Mesenchymal stem cell (in vitro differentiated cells and primary cell): Measurements from ENCODE around the gene SDC4.
A peak's percentile ranks its signal among the peaks of the same experiment; 100 is the strongest.

Experiments used
- DNase-seq: peaks from one replicate; pipeline ENCODE4 v3.0.0-alpha.2; 2013
- H2AFZ ChIP-seq: one replicate; pipeline ENCODE4 v1.6.1; 2013; ENCODE audit warnings: low read depth, mild to moderate bottlenecking, control low read depth, inconsistent platforms, low read length, moderate library complexity
- H2AK5ac ChIP-seq: 2 replicates; pipeline ENCODE4 v1.6.1; 2013; ENCODE audit warnings: low read length, moderate library complexity, mild to moderate bottlenecking, inconsistent platforms; ENCODE audit not compliant: severe bottlenecking
- H2BK120ac ChIP-seq: one replicate; pipeline ENCODE4 v1.6.1; 2013; ENCODE audit warnings: low read depth, mild to moderate bottlenecking, inconsistent platforms, low read length, moderate library complexity
- H2BK12ac ChIP-seq, 2 experiments: one replicate each; pipeline ENCODE4 v1.6.1; 2013; ENCODE audit warnings: inconsistent platforms in 2 of 2, low read length in 2 of 2, mild to moderate bottlenecking in 2 of 2, moderate library complexity in 2 of 2, control low read depth in 1 of 2
- H2BK15ac ChIP-seq: one replicate; pipeline ENCODE4 v1.6.1; 2013; ENCODE audit warnings: mild to moderate bottlenecking, low read depth, inconsistent platforms; ENCODE audit not compliant: poor library complexity, severe bottlenecking
- H2BK5ac ChIP-seq: 2 replicates; pipeline ENCODE4 v1.6.1; 2013; ENCODE audit warnings: low read depth, mild to moderate bottlenecking, low read length, control low read depth, inconsistent platforms; ENCODE audit not compliant: poor library complexity, severe bottlenecking
- H3K14ac ChIP-seq, 2 experiments: one replicate each; pipeline ENCODE4 v1.6.1; 2013; ENCODE audit warnings: inconsistent platforms in 2 of 2, low read length in 2 of 2, control low read depth in 1 of 2, mild to moderate bottlenecking in 1 of 2, moderate library complexity in 1 of 2
- H3K18ac ChIP-seq, 2 experiments: one replicate each; pipeline ENCODE4 v1.6.1; 2013; ENCODE audit warnings: inconsistent platforms in 2 of 2, low read length in 2 of 2, control low read depth in 1 of 2, low read depth in 1 of 2, mild to moderate bottlenecking in 1 of 2
- H3K23ac ChIP-seq, 2 experiments: one replicate each; pipeline ENCODE4 v1.6.1; 2013; ENCODE audit warnings: inconsistent platforms in 2 of 2, low read length in 2 of 2, mild to moderate bottlenecking in 2 of 2, moderate library complexity in 2 of 2, control low read depth in 1 of 2
- H3K27ac ChIP-seq: 2 replicates; pipeline ENCODE4 v1.5.1; 2013; ENCODE audit warnings: mild to moderate bottlenecking, moderate library complexity, low read length, control low read depth, inconsistent platforms; ENCODE audit not compliant: poor library complexity, severe bottlenecking
- H3K27me3 ChIP-seq, 2 experiments: 2 replicates each; pipeline versions ENCODE4 v1.6.1 to v1.7.0; 2013; ENCODE audit warnings: low read length in 2 of 2, mild to moderate bottlenecking in 2 of 2, moderate library complexity in 2 of 2, control low read depth in 1 of 2, inconsistent platforms in 1 of 2; ENCODE audit not compliant: control insufficient read depth in 1 of 2, insufficient read depth in 1 of 2
- H3K36me3 ChIP-seq, 2 experiments: 2 replicates each; pipeline versions ENCODE4 v1.6.1 to v1.7.0; 2013; ENCODE audit warnings: low read length in 2 of 2, control low read depth in 1 of 2, inconsistent platforms in 1 of 2, low read depth in 1 of 2, mild to moderate bottlenecking in 1 of 2; ENCODE audit not compliant: insufficient read depth in 2 of 2, control insufficient read depth in 1 of 2
- H3K4ac ChIP-seq, 2 experiments: one replicate each; pipeline ENCODE4 v1.6.1; 2013; ENCODE audit warnings: inconsistent platforms in 2 of 2, low read length in 2 of 2, mild to moderate bottlenecking in 2 of 2, moderate library complexity in 2 of 2, control low read depth in 1 of 2, low read depth in 1 of 2
- H3K4me1 ChIP-seq: 2 replicates; pipeline ENCODE4 v1.6.1; 2013; ENCODE audit warnings: low read depth, low read length, control low read depth; ENCODE audit not compliant: control insufficient read depth, insufficient read depth
- H3K4me2 ChIP-seq: 2 replicates; pipeline ENCODE4 v1.6.1; 2013; ENCODE audit warnings: low read length, mild to moderate bottlenecking, inconsistent platforms; ENCODE audit not compliant: poor library complexity, severe bottlenecking
- H3K4me3 ChIP-seq, 2 experiments: 2 replicates each; pipeline versions ENCODE4 v1.5.1 to v1.7.0; 2013; ENCODE audit warnings: low read length in 2 of 2, mild to moderate bottlenecking in 2 of 2, control low read depth in 1 of 2, low read depth in 1 of 2; ENCODE audit not compliant: insufficient read depth in 1 of 2
- H3K79me1 ChIP-seq: replicated peaks from 2 replicates; pipeline ENCODE4 v1.6.1; 2013; ENCODE audit warnings: mild to moderate bottlenecking, control low read depth, low read length, inconsistent platforms; ENCODE audit not compliant: poor library complexity, severe bottlenecking
- H3K9ac ChIP-seq: 2 replicates; pipeline ENCODE4 v1.7.0; 2013; ENCODE audit warnings: mild to moderate bottlenecking, low read length, moderate library complexity
- H3K9me3 ChIP-seq: 2 replicates; pipeline ENCODE4 v1.7.0; 2013; ENCODE audit warnings: mild to moderate bottlenecking, low read length; ENCODE audit not compliant: control insufficient read depth
- H4K8ac ChIP-seq: one replicate; pipeline ENCODE4 v1.6.1; 2013; ENCODE audit warnings: inconsistent platforms, mild to moderate bottlenecking, low read length, moderate library complexity
- H4K91ac ChIP-seq: one replicate; pipeline ENCODE4 v1.6.1; 2013; ENCODE audit warnings: mild to moderate bottlenecking, low read length, inconsistent platforms
- WGBS: methylation state at CpG from one replicate; pipeline ENCODE4 v1.1.7; 2013; ENCODE audit warnings: mixed read lengths; 5-methylcytosine and 5-hydroxymethylcytosine counted together

The SDC4 gene

GRCh38 chr20:45325371-45325770, 22.9 kb downstream of the SDC4 start:
- 62% methylated on average over 6 of the region's 6 CpGs for WGBS
- no peak overlapping the region for H4K91ac ChIP-seq
- no peak overlapping the region for H2BK12ac ChIP-seq
- H2BK15ac ChIP-seq: no peak overlapping the region
- H3K23ac ChIP-seq: no peak overlapping the region
- H3K14ac ChIP-seq: no peak overlapping the region
- H3K27me3 ChIP-seq: no peaks in the 10 kb centered on the region
- no peak overlapping the region for H3K27ac ChIP-seq
- H3K4me1 ChIP-seq: peaks cover 15% of the 10 kb centered on the region
- peak overlapping the region; percentile 37 for H2AK5ac ChIP-seq
- no peak overlapping the region for H2BK120ac ChIP-seq
- H3K18ac ChIP-seq: no peak overlapping the region
- no peak overlapping the region for H3K4ac ChIP-seq
- H4K8ac ChIP-seq: no peak overlapping the region
- H2AFZ ChIP-seq: no peak overlapping the region
- no peak for DNase-seq
- no peak overlapping the region for H3K4me2 ChIP-seq
- H3K4me3 ChIP-seq: no peak overlapping the region
- H2BK5ac ChIP-seq: no peak overlapping the region
- no peak overlapping the region for H3K9ac ChIP-seq
- H3K79me1 ChIP-seq: peaks cover 17% of the 10 kb centered on the region
- H3K36me3 ChIP-seq: peaks cover 49 to 60% of the 10 kb centered on the region in 2 experiments
- no peaks in the 10 kb centered on the region for H3K9me3 ChIP-seq

- peaks cover 36 to 44% of the 10 kb centered on the region in 2 experiments for H3K36me3 ChIP-seq
- H2AFZ ChIP-seq: no peak overlapping the region
- H3K27ac ChIP-seq: no peak overlapping the region
- H3K79me1 ChIP-seq: peaks cover 8% of the 10 kb centered on the region
- no peak overlapping the region for H2BK15ac ChIP-seq
- no peak overlapping the region for H2BK120ac ChIP-seq
- no peak overlapping the region for H3K18ac ChIP-seq
- no peak overlapping the region for H3K23ac ChIP-seq
- H3K9ac ChIP-seq: no peak overlapping the region
- H3K27me3 ChIP-seq: no peaks in the 10 kb centered on the region
- no peak overlapping the region for H4K91ac ChIP-seq
- no peak overlapping the region for H3K4me2 ChIP-seq
- no peak overlapping the region for H3K14ac ChIP-seq
- H3K4me1 ChIP-seq: peaks cover 7% of the 10 kb centered on the region
- H2BK12ac ChIP-seq: no peak overlapping the region
- no peak overlapping the region for H2AK5ac ChIP-seq
- no peak overlapping the region for H3K4me3 ChIP-seq
- H3K9me3 ChIP-seq: no peaks in the 10 kb centered on the region
- no peak overlapping the region for H3K4ac ChIP-seq
- H4K8ac ChIP-seq: no peak overlapping the region
- DNase-seq: no peak
- no peak overlapping the region for H2BK5ac ChIP-seq
These were observed 24.5 kb downstream of the SDC4 start for GRCh38 chr20:45323731-45324130.

- Histone ChIP-seq H3K4me1 (peaks cover 4% of the 10 kb centered on the region), H4K8ac (peak overlapping the region; percentile 57), H3K79me1 (peaks cover 7% of the 10 kb centered on the region), H2AFZ (no peak overlapping the region), H2AK5ac (no peak overlapping the region), H2BK12ac (no peak overlapping the region), H2BK120ac (no peak overlapping the region), H4K91ac (no peak overlapping the region), H3K27me3 (peaks cover 3 to 4% of the 10 kb centered on the region in 2 experiments), H3K9me3 (no peaks in the 10 kb centered on the region), H3K4me2 (no peak overlapping the region), H2BK5ac (no peak overlapping the region), H3K18ac (no peak overlapping the region), H3K4ac (peak overlapping the region in 1 of 2 experiments; percentile 18), H3K23ac (no peak overlapping the region), H3K4me3 (no peak overlapping the region), H2BK15ac (no peak overlapping the region), H3K27ac (no peak overlapping the region), H3K9ac (no peak overlapping the region), H3K14ac (no peak overlapping the region), H3K36me3 (peaks cover 32 to 36% of the 10 kb centered on the region in 2 experiments)
- 77% methylated on average over 7 of the region's 7 CpGs for WGBS
- peak; percentile 32 for DNase-seq
These were observed 25.3 kb downstream of the SDC4 start for GRCh38 chr20:45322952-45323383.

GRCh38 chr20:45320948-45321595, 27.2 kb downstream of the SDC4 start:
- no peak overlapping the region for H4K8ac ChIP-seq
- peaks cover 3% of the 10 kb centered on the region for H3K79me1 ChIP-seq
- H3K27me3 ChIP-seq: peaks cover 12 to 23% of the 10 kb centered on the region in 2 experiments
- H3K36me3 ChIP-seq: peaks cover 18 to 19% of the 10 kb centered on the region in 2 experiments
- no peak overlapping the region for H3K9ac ChIP-seq
- no peak overlapping the region for H3K18ac ChIP-seq
- no peak overlapping the region for H2AFZ ChIP-seq
- no peak overlapping the region for H2BK12ac ChIP-seq
- no peak overlapping the region for H3K14ac ChIP-seq
- no peak overlapping the region for H4K91ac ChIP-seq
- H3K23ac ChIP-seq: no peak overlapping the region
- H2AK5ac ChIP-seq: no peak overlapping the region
- peaks cover 4% of the 10 kb centered on the region for H3K4me1 ChIP-seq
- H2BK120ac ChIP-seq: no peak overlapping the region
- H2BK15ac ChIP-seq: no peak overlapping the region
- WGBS: 97% methylated on average over 4 of the region's 5 CpGs
- H3K9me3 ChIP-seq: no peaks in the 10 kb centered on the region
- DNase-seq: no peak
- H2BK5ac ChIP-seq: no peak overlapping the region
- H3K4me2 ChIP-seq: no peak overlapping the region
- H3K4ac ChIP-seq: no peak overlapping the region
- H3K4me3 ChIP-seq: no peak overlapping the region
- H3K27ac ChIP-seq: no peak overlapping the region
